Uterus (tissue), 4 donors: ENCODE data around the gene NEK8. TPM values are rescaled to one million over a fixed set of nuclear protein-coding genes. Genes with fewer than 3 reads are reported as not detected.

Source experiments
- DNase-seq, 2 donors: peaks; one replicate each; pipeline ENCODE4 v3.0.0-alpha.2; 2019 to 2020
- H3K27ac ChIP-seq, 2 donors: fragments of 200-600 bp; sonication (generic); 1 replicate in 1 of 2; 2 replicates in 1 of 2; pipeline ENCODE4 v1.5.1; 2016 to 2018
- H3K27me3 ChIP-seq, 2 donors: fragments of 200-600 bp; sonication (generic); one replicate each; pipeline ENCODE4 v1.5.1; 2018 to 2019; ENCODE audit warnings: control low read depth in 1 of 2
- H3K36me3 ChIP-seq, 2 donors: fragments of 200-600 bp; sonication (generic); one replicate each; pipeline ENCODE4 v1.5.1; 2019; ENCODE audit warnings: control low read depth in 1 of 2
- H3K4me1 ChIP-seq, 2 donors: fragments of 200-600 bp; sonication (generic); one replicate each; pipeline ENCODE4 v1.5.1; 2018 to 2019; ENCODE audit warnings: control low read depth in 1 of 2
- H3K4me3 ChIP-seq, 2 donors: fragments of 200-600 bp; sonication (generic); 1 replicate in 1 of 2; 2 replicates in 1 of 2; pipeline ENCODE4 v1.5.1; 2018 to 2019; ENCODE audit warnings: mild to moderate bottlenecking in 1 of 2
- H3K9me3 ChIP-seq, 2 donors: fragments of 200-600 bp; sonication (generic); one replicate each; pipeline ENCODE4 v1.5.1; 2019; ENCODE audit warnings: control low read depth in 1 of 2
- POLR2A ChIP-seq, 2 donors: fragments of 450-650 bp; IDR thresholded peaks; one replicate each; pipeline ENCODE4 v1.6.1; 2016; ENCODE audit warnings: antibody characterized with exemption in 2 of 2, mild to moderate bottlenecking in 1 of 2, moderate library complexity in 1 of 2
- intact Hi-C: fragments of 100-400 bp; cut with DNase I; formaldehyde crosslinking; loops from one replicate; pipeline ENCODE4 v1.15.1; 2023; ENCODE audit warnings: low total_unique reads
- small RNA-seq: library from RNA; depleted of rRNA; stranded (forward); fragments of <200 nt; gene quantifications from one replicate; pipeline ENCODE3, GENCODE V24; 2016
- total RNA-seq, 4 donors: library from RNA; depleted of rRNA in 3 of 4; stranded (reverse); fragments of >200 nt in 3 of 4; gene quantifications; one replicate each; pipeline versions ENCODE4 v1.1.0 to v1.2.4, GENCODE V29; 2014 to 2023
- TF ChIP-seq, protein P1 (sequence below), 4 experiments: fragments of 200-600 bp in 2 of 4; fragments of 450-650 bp in 2 of 4; sonication (generic) in 2 of 4; IDR thresholded peaks; one replicate each; pipeline ENCODE4 v1.5.1; 2016 to 2019; ENCODE audit warnings: antibody characterized with exemption in 4 of 4, mild to moderate bottlenecking in 2 of 4, moderate library complexity in 1 of 4
- donor health status: DM: yes; HTN: yes; CAD: no.

The NEK8 gene
- total RNA-seq, 4 donors from 2014 or later: 1.2 to 5.0 (median 1.3) TPM; not detected in 1

DNA sequence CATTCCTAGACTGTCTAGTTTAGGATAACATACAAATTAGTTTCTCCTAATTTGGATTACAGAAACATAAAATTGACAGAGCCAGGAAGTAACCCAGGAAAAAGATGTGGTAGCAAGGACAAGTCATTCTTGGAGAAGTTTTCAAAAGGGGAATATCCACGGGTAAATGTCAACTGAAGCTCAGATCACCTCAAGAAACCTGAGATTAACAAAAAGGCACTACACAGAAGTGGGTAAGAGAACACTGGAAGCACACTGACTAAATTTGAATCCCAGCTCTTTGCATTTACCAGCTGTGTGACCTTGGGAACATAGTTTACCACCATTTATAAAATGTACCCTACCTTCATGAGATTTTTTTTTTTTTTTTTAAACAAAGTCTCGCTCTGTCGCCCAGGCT is 54.6 kb downstream of the NEK8 start:
- DNase-seq: no peak
- Histone ChIP-seq H3K27ac (no peak overlapping the region), H3K4me3 (no peak overlapping the region), H3K4me1 (no peaks in the 10 kb centered on the region), H3K27me3 (no peaks in the 10 kb centered on the region), H3K9me3 (no peaks in the 10 kb centered on the region), H3K36me3 (no peaks in the 10 kb centered on the region)
- TF ChIP-seq POLR2A (IDR thresholded peaks at IDR 0.05): no peak
- TF ChIP-seq, protein P1, sequence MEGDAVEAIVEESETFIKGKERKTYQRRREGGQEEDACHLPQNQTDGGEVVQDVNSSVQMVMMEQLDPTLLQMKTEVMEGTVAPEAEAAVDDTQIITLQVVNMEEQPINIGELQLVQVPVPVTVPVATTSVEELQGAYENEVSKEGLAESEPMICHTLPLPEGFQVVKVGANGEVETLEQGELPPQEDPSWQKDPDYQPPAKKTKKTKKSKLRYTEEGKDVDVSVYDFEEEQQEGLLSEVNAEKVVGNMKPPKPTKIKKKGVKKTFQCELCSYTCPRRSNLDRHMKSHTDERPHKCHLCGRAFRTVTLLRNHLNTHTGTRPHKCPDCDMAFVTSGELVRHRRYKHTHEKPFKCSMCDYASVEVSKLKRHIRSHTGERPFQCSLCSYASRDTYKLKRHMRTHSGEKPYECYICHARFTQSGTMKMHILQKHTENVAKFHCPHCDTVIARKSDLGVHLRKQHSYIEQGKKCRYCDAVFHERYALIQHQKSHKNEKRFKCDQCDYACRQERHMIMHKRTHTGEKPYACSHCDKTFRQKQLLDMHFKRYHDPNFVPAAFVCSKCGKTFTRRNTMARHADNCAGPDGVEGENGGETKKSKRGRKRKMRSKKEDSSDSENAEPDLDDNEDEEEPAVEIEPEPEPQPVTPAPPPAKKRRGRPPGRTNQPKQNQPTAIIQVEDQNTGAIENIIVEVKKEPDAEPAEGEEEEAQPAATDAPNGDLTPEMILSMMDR (IDR thresholded peaks at IDR 0.05): no peak
- intact Hi-C loops: no loop called here

GRCh38 chr17:28788100-28788499 is 59.5 kb downstream of the NEK8 start:
- Histone ChIP-seq H3K27me3 (no peaks in the 10 kb centered on the region), H3K36me3 (no peaks in the 10 kb centered on the region), H3K9me3 (no peaks in the 10 kb centered on the region), H3K4me3 (no peak overlapping the region), H3K27ac (no peak overlapping the region), H3K4me1 (no peaks in the 10 kb centered on the region)
- no peak for DNase-seq
- TF ChIP-seq, protein P1 (IDR thresholded peaks at IDR 0.05): no peak
- intact Hi-C loops: no loop called here

Small RNA genes within 50 kb of the gene (small RNA-seq; reads per million reads assigned to genes)
- gene SNORD42A (not detected), gene SNORD42B (not detected), gene SNORD4A (not detected), gene SNORD4B (not detected)

Other genes with a start within 250 kb of the NEK8 start
- gene FOXN1, start 222.4 kb upstream of the NEK8 start, total RNA-seq: not detected
- gene UNC119, start 176.2 kb upstream of the NEK8 start, total RNA-seq: 10 to 100 TPM in 3 of 4 donors, 1 to 10 TPM in 1; 4.1 to 28.5 (median 21.6) TPM
- gene PIGS, start 157.3 kb upstream of the NEK8 start, total RNA-seq: 10 to 100 TPM in 2 of 4 donors, 1 to 10 TPM in 2; 7.2 to 48.3 (median 26.6) TPM
- gene ALDOC, start 151.9 kb upstream of the NEK8 start, total RNA-seq: 10 to 100 TPM in 2 of 4 donors, 1 to 10 TPM in 2; 4.1 to 17.8 (median 11.1) TPM
- gene SPAG5, start 129.8 kb upstream of the NEK8 start, total RNA-seq: 10 to 100 TPM in 1 of 4 donors, 1 to 10 TPM in 2, not detected in 1; 1.5 to 21.4 (median 7.0) TPM
- 10 to 100 TPM in 2 of 4 donors, 1 to 10 TPM in 1, not detected in 1; 5.9 to 19.6 (median 11.3) TPM for gene RSKR, start 114.6 kb upstream of the NEK8 start, total RNA-seq
- gene BLTP2, start 83.6 kb upstream of the NEK8 start, total RNA-seq: 100 to 1,000 TPM in 1 of 4 donors, 10 to 100 TPM in 3; 35.0 to 126 (median 68.5) TPM
- gene SDF2, start 66.9 kb upstream of the NEK8 start, total RNA-seq: 10 to 100 TPM; 35.9 to 50.1 (median 43.3) TPM
- gene SUPT6H, start 66.6 kb upstream of the NEK8 start, total RNA-seq: 10 to 100 TPM; 15.3 to 84.5 (median 47.5) TPM
- gene PROCA1, start 16.9 kb upstream of the NEK8 start, total RNA-seq: 1 to 10 TPM in 2 of 4 donors, not detected in 2; 2.6 to 3.6 TPM
- 100 to 1,000 TPM; 113 to 411 (median 126) TPM for gene RAB34, start 10.9 kb upstream of the NEK8 start, total RNA-seq
- 1,000 to 10,000 TPM in 2 of 4 donors, 100 to 1,000 TPM in 2; 244 to 1,659 (median 911) TPM for gene RPL23A, start 8.8 kb upstream of the NEK8 start, total RNA-seq
- gene TLCD1, start 2.6 kb upstream of the NEK8 start, total RNA-seq: 1 to 10 TPM in 2 of 4 donors, not detected in 2; 1.3 to 1.4 TPM
- gene TRAF4, start 15.2 kb downstream of the NEK8 start, total RNA-seq: 10 to 100 TPM in 2 of 4 donors, under 1 TPM in 2; under 0.01 to 22.4 (median 11.4) TPM
- gene FAM222B, start 114.0 kb downstream of the NEK8 start, total RNA-seq: 10 to 100 TPM in 1 of 4 donors, 1 to 10 TPM in 3; 2.4 to 24.3 (median 4.2) TPM
- gene ERAL1, start 126.2 kb downstream of the NEK8 start, total RNA-seq: 10 to 100 TPM; 19.0 to 67.6 (median 32.3) TPM
- 100 to 1,000 TPM in 1 of 4 donors, 10 to 100 TPM in 3; 31.3 to 117 (median 37.4) TPM for gene FLOT2, start 168.9 kb downstream of the NEK8 start, total RNA-seq
- gene DHRS13, start 174.3 kb downstream of the NEK8 start, total RNA-seq: 10 to 100 TPM in 3 of 4 donors, under 1 TPM in 1; 0.26 to 17.4 (median 13.6) TPM
- gene PHF12, start 222.7 kb downstream of the NEK8 start, total RNA-seq: 10 to 100 TPM; 22.1 to 78.4 (median 55.2) TPM